Lower leg skin (tissue), 3 donors: ENCODE measurements around the gene PRDM2.

Source experiments
- POLR2A ChIP-seq, 2 donors: fragments of 450-650 bp; IDR thresholded peaks; one replicate each; pipeline ENCODE4 v1.6.1; 2016 to 2017; ENCODE audit warnings: antibody characterized with exemption in 2 of 2, mild to moderate bottlenecking in 1 of 2, moderate library complexity in 1 of 2
- TF ChIP-seq, protein P1 (sequence below), 3 donors: fragments of 450-650 bp; IDR thresholded peaks; one replicate each; pipeline ENCODE4 v1.5.1; 2016; ENCODE audit warnings: antibody characterized with exemption in 3 of 3, mild to moderate bottlenecking in 3 of 3, moderate library complexity in 2 of 3

DNA sequence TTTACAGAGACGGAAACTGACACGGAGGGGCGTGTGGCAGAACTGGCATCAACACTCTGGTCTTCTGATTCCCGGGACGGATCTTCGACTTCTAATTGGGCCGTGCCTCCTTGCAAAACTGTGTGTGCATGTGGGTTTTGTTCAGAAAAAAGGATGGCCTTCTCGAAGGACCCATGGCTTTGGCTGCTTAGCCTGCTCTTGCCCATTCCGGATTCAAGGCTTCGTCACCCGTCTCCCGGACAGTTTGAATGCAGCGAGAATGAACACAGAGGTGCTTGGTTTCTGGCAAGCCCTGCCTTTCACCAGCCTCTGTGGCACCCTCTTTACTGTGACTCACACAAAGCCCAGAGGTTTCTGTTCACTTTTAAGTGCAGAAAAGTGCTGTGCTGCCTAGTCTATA lies 120.1 kb downstream of the PRDM2 start:
- TF ChIP-seq POLR2A (IDR thresholded peaks at IDR 0.05) = no peak
- TF ChIP-seq, protein P1, sequence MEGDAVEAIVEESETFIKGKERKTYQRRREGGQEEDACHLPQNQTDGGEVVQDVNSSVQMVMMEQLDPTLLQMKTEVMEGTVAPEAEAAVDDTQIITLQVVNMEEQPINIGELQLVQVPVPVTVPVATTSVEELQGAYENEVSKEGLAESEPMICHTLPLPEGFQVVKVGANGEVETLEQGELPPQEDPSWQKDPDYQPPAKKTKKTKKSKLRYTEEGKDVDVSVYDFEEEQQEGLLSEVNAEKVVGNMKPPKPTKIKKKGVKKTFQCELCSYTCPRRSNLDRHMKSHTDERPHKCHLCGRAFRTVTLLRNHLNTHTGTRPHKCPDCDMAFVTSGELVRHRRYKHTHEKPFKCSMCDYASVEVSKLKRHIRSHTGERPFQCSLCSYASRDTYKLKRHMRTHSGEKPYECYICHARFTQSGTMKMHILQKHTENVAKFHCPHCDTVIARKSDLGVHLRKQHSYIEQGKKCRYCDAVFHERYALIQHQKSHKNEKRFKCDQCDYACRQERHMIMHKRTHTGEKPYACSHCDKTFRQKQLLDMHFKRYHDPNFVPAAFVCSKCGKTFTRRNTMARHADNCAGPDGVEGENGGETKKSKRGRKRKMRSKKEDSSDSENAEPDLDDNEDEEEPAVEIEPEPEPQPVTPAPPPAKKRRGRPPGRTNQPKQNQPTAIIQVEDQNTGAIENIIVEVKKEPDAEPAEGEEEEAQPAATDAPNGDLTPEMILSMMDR (IDR thresholded peaks at IDR 0.05) = no peak
